ENCODE data around the gene WDR86.

WDR86 gene

DNA sequence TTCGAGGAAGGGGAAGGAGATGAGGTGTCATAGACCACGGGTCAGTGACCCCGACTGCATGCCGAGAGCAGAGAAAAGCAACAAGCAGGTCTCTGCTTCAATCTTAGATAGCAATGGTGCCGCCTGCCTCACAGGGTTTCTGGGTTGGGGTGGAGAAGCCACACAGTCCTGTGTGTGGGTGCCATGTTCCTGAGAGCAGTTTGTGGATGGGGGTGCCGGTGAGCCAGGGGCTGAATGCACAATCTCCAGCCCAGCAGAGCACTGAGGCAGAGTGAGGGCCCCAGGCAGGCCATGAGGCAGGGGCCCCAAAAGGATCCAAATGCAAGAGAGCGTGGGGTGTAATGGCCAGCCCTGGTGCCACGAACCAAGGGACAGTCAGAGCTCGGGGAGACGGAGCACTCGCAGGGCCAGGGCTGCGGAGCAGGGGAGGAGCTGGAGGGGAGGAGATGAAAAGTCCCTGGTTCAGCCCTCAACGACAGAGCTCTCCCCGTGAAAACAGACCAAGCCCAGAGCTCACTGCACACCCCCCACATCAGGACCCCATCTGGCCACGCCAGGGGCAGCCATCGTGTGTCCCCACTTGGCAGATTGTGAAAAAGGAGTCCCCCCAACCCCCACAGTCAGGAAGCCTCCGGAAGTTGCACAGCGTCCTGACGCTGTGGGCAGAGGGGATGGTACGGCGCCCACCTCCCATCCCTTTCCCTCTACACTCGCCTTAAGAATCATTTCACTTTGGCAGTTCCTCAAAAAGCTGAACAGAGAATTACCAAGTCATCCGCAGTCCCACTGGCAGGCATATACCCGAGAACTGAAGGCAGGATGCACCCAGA, 19.9 kb downstream of the WDR86 start:
- no peak for DNase-seq

DNA sequence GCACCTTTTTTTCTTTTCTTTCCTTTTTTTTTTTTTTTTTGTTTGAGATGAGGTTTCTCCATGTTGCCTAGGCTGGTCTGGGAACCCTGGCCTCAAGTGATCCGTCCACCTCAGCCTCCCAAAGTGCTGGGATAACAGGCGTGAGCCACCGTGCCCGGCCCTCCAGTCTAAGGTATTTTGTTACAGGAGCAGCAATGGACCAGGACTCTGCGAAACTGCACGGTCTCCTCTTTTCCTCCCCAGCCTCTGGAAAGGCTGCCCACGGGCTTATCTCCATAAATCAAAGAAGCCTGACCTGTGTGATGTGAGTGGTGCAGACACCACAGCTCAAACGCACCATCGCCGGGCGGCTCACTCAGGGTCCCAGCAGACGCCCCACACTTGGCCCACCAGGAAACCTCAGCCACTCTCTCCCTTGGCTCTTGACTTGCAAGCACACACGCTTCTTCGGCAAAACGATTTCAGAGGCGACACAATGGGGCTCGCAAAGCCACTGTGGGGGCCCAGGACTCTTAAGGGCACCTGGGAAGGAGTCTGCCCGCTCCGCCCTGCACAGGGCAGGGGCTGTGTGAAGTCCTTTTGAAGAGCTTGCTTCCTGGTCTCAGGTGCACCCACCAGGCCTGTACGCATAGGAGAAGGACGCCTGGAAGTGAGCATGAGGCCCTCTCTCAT, 20.6 kb downstream of the WDR86 start:
- no peak for DNase-seq

DNA sequence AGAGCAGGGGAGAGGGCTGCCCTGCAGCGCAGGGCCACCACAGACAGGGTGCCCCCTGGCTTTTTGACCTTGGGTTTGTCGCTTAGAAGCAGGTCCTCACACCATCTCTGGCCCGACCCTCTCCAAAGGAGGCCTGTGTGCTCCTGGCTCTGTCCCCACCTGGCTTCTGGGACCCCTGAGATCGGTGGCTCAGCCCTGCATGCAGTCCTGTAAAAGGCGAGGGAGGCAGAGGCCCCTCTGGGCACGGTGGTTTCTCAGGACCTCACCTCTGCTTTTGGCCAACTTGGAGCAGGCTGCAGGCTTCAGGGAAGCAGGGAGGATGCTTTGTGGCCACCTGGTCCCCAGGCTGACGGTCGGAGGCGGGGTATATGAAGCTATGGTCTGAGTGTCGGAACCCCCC, 21.4 kb downstream of the WDR86 start:
- DNase-seq: no peak

DNA sequence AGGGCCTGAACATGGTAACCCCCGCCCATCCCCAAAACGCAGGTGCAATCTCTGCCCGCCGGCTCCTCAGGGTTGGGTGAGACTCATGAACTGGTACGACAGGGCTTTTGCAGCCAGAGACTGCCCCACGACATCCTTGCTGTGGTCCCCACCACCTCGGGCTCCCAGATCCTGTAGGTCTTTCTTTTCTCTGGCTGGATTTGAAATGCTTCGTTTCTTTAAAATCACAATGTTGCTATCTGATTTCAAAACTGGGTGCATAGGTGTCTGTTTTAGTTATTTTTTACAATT, 21.9 kb downstream of the WDR86 start:
- no peak for DNase-seq

- DNase-seq: no peak
Observed at GRCh38 chr7:151387161-151388006, 22.5 kb downstream of the WDR86 start.

DNA sequence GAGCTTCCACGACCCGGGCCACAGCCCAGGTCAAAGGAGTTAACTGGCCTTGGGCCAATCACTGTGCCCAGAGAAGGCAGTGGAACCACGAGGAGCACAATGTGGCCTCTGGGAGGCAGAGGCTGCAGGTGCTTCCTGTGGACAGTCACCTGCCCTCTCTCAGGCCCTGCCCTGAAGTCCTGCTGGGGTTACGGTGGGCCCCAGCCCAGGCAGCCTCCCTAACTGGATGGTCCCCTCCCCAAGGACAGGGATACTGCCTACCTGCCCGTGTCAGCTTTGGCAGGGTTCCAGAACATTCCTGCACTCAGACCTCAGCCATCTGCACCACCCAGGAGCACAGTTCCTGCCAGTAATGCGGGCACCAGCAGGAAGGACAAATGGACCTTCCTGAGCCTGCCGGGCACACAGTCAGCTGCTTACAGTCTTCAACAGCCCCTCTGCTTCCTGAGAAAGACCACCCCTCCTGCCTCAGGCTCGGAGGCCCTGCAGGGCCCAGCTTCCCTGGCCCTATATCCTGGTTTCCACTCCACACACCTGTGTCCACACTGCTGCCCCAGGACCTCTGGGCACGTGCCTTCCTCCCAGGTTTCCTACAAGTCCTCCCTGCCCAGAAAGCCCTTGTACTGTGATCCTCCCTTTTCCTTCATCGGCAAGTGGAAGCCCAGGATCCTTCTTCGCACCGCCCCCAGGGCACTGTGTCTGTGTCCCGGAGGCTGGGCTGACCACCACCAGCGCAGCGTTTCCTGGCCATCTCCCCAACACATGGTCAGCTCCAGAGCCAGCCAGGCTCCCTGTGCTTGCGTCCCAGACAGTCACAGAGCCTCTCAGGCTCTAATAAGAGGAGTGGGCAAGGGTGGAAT, 23.3 kb downstream of the WDR86 start:
- no peak for DNase-seq

GRCh38 chr7:151385626-151386300, 24.1 kb downstream of the WDR86 start:
- no peak for DNase-seq

- DNase-seq: no peak
Observed at GRCh38 chr7:151384776-151385625, 24.8 kb downstream of the WDR86 start.

DNA sequence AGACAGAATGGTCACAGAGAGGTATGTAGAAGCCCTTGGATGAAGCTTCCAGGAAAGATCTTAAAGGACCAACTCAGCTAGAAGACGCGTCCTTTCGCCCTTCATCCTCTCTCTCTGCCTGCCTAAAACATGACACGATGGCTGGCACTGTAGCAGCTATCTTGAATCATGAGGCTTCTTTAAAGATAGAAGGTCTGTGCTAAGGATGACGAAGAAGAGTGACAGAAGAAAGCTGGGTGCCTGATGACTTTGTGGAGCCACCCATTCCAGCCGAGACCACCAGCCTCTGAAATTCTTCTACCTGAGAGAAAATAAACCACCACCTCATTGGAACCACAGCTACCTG, 25.5 kb downstream of the WDR86 start:
- DNase-seq: no peak

DNA sequence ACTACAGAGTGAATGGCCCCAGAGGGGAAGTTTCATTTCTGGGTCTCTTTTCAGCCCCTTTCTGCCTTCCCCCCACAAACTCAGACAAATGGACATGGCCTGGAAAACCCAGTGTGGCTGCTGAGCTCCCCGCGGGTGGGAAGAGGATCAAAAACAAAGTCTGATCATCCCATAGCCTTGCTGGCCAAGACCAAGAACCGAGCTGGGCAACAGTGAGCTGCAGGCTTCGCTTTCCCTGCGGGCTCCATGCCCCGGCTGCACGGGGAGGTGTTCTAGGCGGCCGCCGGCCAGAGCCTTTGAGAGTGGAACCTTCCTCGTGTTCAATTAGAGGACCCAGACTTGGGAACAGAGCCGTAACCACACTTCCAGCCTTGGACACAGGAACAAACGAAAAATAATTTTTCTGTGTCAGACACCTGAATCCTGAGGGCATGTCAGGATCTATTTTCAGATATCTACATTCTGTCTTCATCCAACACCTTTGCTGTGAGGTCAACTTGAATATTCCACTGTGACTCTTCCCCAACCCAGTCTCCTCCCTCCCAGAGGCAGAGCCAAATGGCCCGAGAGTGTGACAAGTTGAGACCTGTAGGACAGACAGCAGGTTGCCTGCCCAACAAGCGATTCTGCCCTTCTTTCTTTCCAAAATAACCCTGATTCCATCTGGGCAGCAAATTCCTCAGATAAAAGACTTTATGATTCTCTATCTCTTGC, 26.0 kb downstream of the WDR86 start:
- no peak for DNase-seq

GRCh38 chr7:151382079-151382885, 27.6 kb downstream of the WDR86 start:
- DNase-seq: no peak

DNA sequence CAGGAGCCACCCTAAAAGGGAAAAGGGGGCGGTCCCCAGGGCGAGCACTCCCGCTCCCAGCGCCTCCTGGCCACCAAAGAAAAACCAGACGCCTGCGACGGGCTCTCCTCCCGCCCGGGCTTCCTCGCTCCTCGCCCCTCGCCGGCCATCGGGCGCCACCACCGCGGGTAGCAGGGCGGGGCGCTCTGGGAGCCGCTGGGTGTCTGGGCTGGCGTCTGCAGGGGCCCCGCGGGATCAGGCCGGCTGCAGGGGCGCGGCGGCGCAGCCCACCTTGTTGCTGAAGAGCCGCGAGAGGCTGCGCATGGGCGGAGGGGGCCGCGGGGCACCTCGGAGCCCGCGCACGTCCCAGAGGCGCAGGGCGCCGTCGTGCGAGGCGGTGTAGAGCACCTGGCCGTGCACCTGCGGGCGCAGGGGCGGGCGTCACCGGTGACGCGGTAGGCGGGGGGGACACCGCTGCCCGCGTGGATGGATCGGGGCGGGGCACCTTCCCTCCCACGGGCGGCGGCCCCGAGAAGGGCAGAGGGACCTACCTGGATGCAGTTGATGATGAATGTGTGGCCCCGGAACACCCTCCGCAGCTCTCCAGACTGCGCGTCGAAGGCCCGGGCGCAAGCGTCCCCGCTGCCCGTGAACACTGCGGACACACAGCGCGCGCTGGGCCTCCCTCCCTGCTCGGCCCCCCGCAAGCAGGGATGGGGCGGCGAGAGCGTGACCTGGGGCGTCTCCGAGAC, 28.3 kb downstream of the WDR86 start:
- DNase-seq: no peak

- no peak for DNase-seq
Observed at GRCh38 chr7:151381098-151381347, 28.8 kb downstream of the WDR86 start.

DNA sequence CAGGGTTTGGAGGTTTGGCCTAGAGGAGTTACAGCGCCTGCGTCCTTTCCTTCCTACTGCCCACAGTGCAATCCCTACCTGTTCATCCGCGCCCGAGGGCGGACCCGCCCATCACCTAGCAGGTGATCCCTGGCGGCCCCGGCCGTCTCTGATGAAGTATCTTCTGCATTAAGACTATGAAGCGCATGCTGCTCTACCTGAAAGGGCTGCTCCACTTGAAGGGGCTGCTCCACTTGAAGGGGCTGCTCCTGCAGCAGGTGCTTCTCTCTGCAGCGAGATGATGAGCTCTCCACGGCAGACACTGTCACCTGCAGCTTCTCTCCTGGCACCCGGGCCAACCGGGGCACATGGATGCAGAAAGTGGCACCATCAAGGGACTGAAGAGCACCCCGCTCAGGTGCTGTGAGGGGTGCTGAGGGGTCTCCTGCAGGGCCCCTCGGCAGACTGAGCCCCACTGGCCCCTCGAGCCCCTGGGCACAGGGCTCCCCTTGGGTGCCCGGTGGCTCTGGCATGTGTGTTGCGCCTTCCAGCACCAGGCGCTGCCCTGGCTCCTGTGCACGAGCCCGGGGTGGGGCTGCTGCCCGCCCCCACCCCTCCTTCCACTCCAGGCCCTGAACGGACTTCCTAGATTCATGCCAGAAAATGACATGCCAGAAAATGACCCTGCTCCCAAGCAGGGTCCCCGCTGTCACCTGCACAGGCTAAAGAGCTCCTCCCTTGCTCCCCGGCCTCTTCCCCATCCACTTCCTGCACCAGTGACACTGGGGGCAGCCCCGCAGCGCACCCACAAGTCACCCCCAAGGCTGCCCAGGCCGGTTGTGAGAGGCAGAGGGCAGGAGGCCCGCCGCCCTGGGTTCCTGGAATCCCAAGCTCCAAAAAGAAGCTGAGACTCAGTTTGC, 29.4 kb downstream of the WDR86 start:
- DNase-seq: no peak

GRCh38 chr7:151379534-151380198, 30.2 kb downstream of the WDR86 start:
- no peak for DNase-seq

DNA sequence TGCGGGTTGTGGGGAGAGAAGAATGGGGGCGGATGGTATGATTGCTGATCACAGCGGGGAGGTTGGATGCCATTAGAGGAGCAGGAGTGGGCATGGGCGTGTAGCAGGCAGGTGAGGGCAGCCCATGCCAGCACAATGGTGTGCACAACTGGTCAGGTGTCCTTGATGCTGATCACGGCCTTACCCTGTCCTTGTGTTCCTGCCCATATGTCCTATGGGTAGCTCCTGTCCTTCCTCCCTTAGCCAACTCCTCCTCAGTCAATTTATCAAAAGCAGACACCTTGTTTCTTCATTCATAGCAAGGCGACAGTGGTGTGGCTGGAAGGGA, 30.7 kb downstream of the WDR86 start:
- no peak for DNase-seq

- DNase-seq: no peak
Observed at GRCh38 chr7:151378496-151379192, 31.2 kb downstream of the WDR86 start.

Data from NCI-H526 treated with DMSO at 0.1 percent for 48 hours (cell line).